Rectal smooth muscle tissue (tissue), 1 donor: ENCODE measurements around the gene KCNN3.

ENCODE experiments used
- H3K27ac ChIP-seq: one replicate; pipeline ENCODE4 v1.7.0; 2013; ENCODE audit warnings: low read depth, low read length, inconsistent platforms
- H3K27me3 ChIP-seq: one replicate; pipeline ENCODE4 v1.7.0; 2013; ENCODE audit warnings: low read length; ENCODE audit not compliant: control insufficient read depth, insufficient read depth
- H3K36me3 ChIP-seq: one replicate; pipeline ENCODE4 v1.7.0; 2013; ENCODE audit warnings: low read length; ENCODE audit not compliant: control insufficient read depth, insufficient read depth
- H3K4me1 ChIP-seq: one replicate; pipeline ENCODE4 v1.7.0; 2013; ENCODE audit warnings: low read length; ENCODE audit not compliant: control insufficient read depth, insufficient read depth
- H3K4me3 ChIP-seq: one replicate; pipeline ENCODE4 v1.7.0; 2013; ENCODE audit warnings: low read length
- H3K9ac ChIP-seq: one replicate; pipeline ENCODE4 v1.7.0; 2013; ENCODE audit warnings: low read length

The KCNN3 gene

GRCh38 chr1:154876842-154877369 lies 6.8 kb upstream of the KCNN3 start:
- no peaks in the 10 kb centered on the region for H3K36me3 ChIP-seq
- H3K9ac ChIP-seq: no peak overlapping the region
- H3K4me3 ChIP-seq: no peak overlapping the region
- no peaks in the 10 kb centered on the region for H3K4me1 ChIP-seq
- no peak overlapping the region for H3K27ac ChIP-seq
- H3K27me3 ChIP-seq: peaks cover 3% of the 10 kb centered on the region

GRCh38 chr1:154874465-154874864 lies 4.4 kb upstream of the KCNN3 start:
- H3K36me3 ChIP-seq: no peaks in the 10 kb centered on the region
- H3K27ac ChIP-seq: no peak overlapping the region
- H3K9ac ChIP-seq: no peak overlapping the region

GRCh38 chr1:154873321-154873950 lies 3.4 kb upstream of the KCNN3 start:
- no peak overlapping the region for H3K4me3 ChIP-seq
- H3K36me3 ChIP-seq: no peaks in the 10 kb centered on the region

More at GRCh38 chr1:154874465-154874864, 4.4 kb upstream of the KCNN3 start:
- Histone ChIP-seq H3K4me1 (peaks cover 4% of the 10 kb centered on the region), H3K27me3 (peaks cover 3% of the 10 kb centered on the region), H3K4me3 (no peak overlapping the region)

GRCh38 chr1:154871374-154871773 lies 1.3 kb upstream of the KCNN3 start:
- Histone ChIP-seq H3K27ac (no peak overlapping the region), H3K4me3 (no peak overlapping the region)

More at GRCh38 chr1:154873321-154873950, 3.4 kb upstream of the KCNN3 start:
- Histone ChIP-seq H3K4me1 (peaks cover 6% of the 10 kb centered on the region), H3K27ac (no peak overlapping the region), H3K27me3 (peaks cover 5% of the 10 kb centered on the region), H3K9ac (no peak overlapping the region)

GRCh38 chr1:154870734-154871133 lies 653 bp upstream of the KCNN3 start:
- no peak overlapping the region for H3K27ac ChIP-seq
- no peak overlapping the region for H3K9ac ChIP-seq

More at GRCh38 chr1:154871374-154871773, 1.3 kb upstream of the KCNN3 start:
- peaks cover 6% of the 10 kb centered on the region for H3K4me1 ChIP-seq
- peaks cover 8% of the 10 kb centered on the region for H3K27me3 ChIP-seq
- no peak overlapping the region for H3K9ac ChIP-seq
- H3K36me3 ChIP-seq: no peaks in the 10 kb centered on the region

GRCh38 chr1:154869351-154870114 lies 548 bp downstream of the KCNN3 start:
- Histone ChIP-seq H3K4me3 (peak overlapping the region; percentile 60), H3K27ac (peak overlapping the region; percentile 33), H3K9ac (no peak overlapping the region), H3K4me1 (peaks cover 6% of the 10 kb centered on the region), H3K27me3 (peaks cover 8% of the 10 kb centered on the region), H3K36me3 (no peaks in the 10 kb centered on the region)

More at GRCh38 chr1:154870734-154871133, 653 bp upstream of the KCNN3 start:
- Histone ChIP-seq H3K36me3 (no peaks in the 10 kb centered on the region), H3K4me3 (peak overlapping the region; percentile 57), H3K4me1 (peaks cover 6% of the 10 kb centered on the region), H3K27me3 (peaks cover 8% of the 10 kb centered on the region)

- H3K9ac ChIP-seq: no peak overlapping the region
- peaks cover 6% of the 10 kb centered on the region for H3K4me1 ChIP-seq
- peaks cover 8% of the 10 kb centered on the region for H3K27me3 ChIP-seq
- H3K27ac ChIP-seq: peak overlapping the region; percentile 33
- peak overlapping the region; percentile 60 for H3K4me3 ChIP-seq
- H3K36me3 ChIP-seq: no peaks in the 10 kb centered on the region
Observed at GRCh38 chr1:154867841-154868605, 2.1 kb downstream of the KCNN3 start.

- H3K27ac ChIP-seq: no peak overlapping the region
- H3K4me3 ChIP-seq: peak overlapping the region; percentile 60
Observed at GRCh38 chr1:154867064-154867825, 2.8 kb downstream of the KCNN3 start.

GRCh38 chr1:154866257-154867063 lies 3.6 kb downstream of the KCNN3 start:
- Histone ChIP-seq H3K9ac (no peak overlapping the region), H3K36me3 (no peaks in the 10 kb centered on the region), H3K4me1 (peaks cover 6% of the 10 kb centered on the region), H3K27ac (no peak overlapping the region), H3K27me3 (peaks cover 8% of the 10 kb centered on the region), H3K4me3 (peak overlapping the region; percentile 25)

More at GRCh38 chr1:154867064-154867825, 2.8 kb downstream of the KCNN3 start:
- H3K4me1 ChIP-seq: peaks cover 6% of the 10 kb centered on the region
- no peak overlapping the region for H3K9ac ChIP-seq
- H3K27me3 ChIP-seq: peaks cover 8% of the 10 kb centered on the region
- no peaks in the 10 kb centered on the region for H3K36me3 ChIP-seq

- peaks cover 8% of the 10 kb centered on the region for H3K27me3 ChIP-seq
- peaks cover 6% of the 10 kb centered on the region for H3K4me1 ChIP-seq
- no peaks in the 10 kb centered on the region for H3K36me3 ChIP-seq
- H3K4me3 ChIP-seq: peak overlapping the region; percentile 18
- H3K9ac ChIP-seq: no peak overlapping the region
- peak overlapping the region; percentile 30 for H3K27ac ChIP-seq
Observed at GRCh38 chr1:154865442-154866256, 4.4 kb downstream of the KCNN3 start.
